B cell (primary cell): ENCODE data around the gene AGGF1.

Source experiments
- EZH2 ChIP-seq: IDR thresholded peaks from 2 replicates; pipeline ENCODE4 v1.6.1; 2012; ENCODE audit warnings: borderline replicate concordance, low read depth, mild to moderate bottlenecking, moderate library complexity, low read length; ENCODE audit not compliant: insufficient read depth, poor library complexity, severe bottlenecking
- TF ChIP-seq, protein P1 (sequence below): fragments of 200-600 bp; IDR thresholded peaks from one replicate; pipeline ENCODE4 v1.8.0; 2022; ENCODE audit warnings: antibody characterized with exemption, mild to moderate bottlenecking

DNA sequence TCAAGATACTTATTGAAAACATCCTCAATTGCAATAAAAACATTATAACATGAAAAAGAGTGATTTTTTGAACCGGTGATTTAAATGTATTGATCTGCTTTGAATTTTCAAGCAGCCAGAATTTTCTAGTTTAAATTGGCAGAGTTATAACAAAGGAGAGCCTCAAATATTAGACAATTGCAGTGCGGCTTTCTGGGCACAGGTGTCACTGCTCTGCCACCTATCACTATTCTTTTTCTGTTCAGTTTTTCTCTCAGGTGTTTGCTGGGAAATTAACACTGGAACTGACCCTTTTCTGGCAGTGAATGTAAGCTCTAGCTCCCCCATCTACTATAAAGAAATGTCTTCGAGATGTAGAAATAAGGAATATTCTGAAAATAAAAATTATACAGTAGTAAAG, 33.8 kb downstream of the AGGF1 start:
- TF ChIP-seq, protein P1, sequence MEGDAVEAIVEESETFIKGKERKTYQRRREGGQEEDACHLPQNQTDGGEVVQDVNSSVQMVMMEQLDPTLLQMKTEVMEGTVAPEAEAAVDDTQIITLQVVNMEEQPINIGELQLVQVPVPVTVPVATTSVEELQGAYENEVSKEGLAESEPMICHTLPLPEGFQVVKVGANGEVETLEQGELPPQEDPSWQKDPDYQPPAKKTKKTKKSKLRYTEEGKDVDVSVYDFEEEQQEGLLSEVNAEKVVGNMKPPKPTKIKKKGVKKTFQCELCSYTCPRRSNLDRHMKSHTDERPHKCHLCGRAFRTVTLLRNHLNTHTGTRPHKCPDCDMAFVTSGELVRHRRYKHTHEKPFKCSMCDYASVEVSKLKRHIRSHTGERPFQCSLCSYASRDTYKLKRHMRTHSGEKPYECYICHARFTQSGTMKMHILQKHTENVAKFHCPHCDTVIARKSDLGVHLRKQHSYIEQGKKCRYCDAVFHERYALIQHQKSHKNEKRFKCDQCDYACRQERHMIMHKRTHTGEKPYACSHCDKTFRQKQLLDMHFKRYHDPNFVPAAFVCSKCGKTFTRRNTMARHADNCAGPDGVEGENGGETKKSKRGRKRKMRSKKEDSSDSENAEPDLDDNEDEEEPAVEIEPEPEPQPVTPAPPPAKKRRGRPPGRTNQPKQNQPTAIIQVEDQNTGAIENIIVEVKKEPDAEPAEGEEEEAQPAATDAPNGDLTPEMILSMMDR: no peak
- TF ChIP-seq EZH2: no peak
